Activated CD8-positive, alpha-beta T cell treated with anti-CD3 and anti-CD28 coated beads for 36 hours (primary cell): ENCODE results near the gene RNF150. TPM values are rescaled to one million over a fixed set of nuclear protein-coding genes. Genes with fewer than 3 reads are reported as not detected.

ENCODE experiments used
- ATAC-seq: fragments of 200-7000 bp; cut with Tn5 transposase; one replicate; pipeline ENCODE4 v1.10.0; 2021; ENCODE audit warnings: mild to moderate bottlenecking, moderate library complexity
- CTCF ChIA-PET: fragments of 350-600 bp; sonication (Branson Sonifier 250); formaldehyde crosslinking; loops from one replicate; lab custom pipeline; 2021; ENCODE audit warnings: antibody characterized with exemption; lab: Charles Lee
- POLR2A ChIA-PET: fragments of 350-600 bp; sonication (Branson Sonifier 250); formaldehyde crosslinking; loops from one replicate; lab custom pipeline; 2021; ENCODE audit warnings: antibody characterized with exemption; lab: Charles Lee
- DNase-seq: peaks from one replicate; pipeline ENCODE4 v3.0.0-alpha.2; 2020
- H3K27ac Mint-ChIP-seq: one replicate; pipeline ENCODE4 v1.8.0; 2021; ENCODE audit warnings: mild to moderate bottlenecking, mixed read lengths
- H3K27me3 Mint-ChIP-seq: one replicate; pipeline ENCODE4 v1.8.0; 2021; ENCODE audit warnings: mixed read lengths
- H3K36me3 Mint-ChIP-seq: one replicate; pipeline ENCODE4 v1.8.0; 2021; ENCODE audit warnings: low read depth, mixed read lengths
- H3K4me1 Mint-ChIP-seq: one replicate; pipeline ENCODE4 v1.8.0; 2021; ENCODE audit warnings: low read depth, mixed read lengths
- H3K4me3 Mint-ChIP-seq: one replicate; pipeline ENCODE4 v1.8.0; 2021; ENCODE audit warnings: mild to moderate bottlenecking, moderate library complexity, mixed read lengths
- H3K9me3 Mint-ChIP-seq: one replicate; pipeline ENCODE4 v1.8.0; 2021; ENCODE audit warnings: mixed read lengths
- intact Hi-C: fragments of 100-400 bp; cut with micrococcal nuclease; formaldehyde crosslinking; loops from one replicate; pipeline ENCODE4 v1.10.0; 2022
- total RNA-seq, 2 experiments: library from RNA; stranded (reverse); gene quantifications; one replicate each; pipeline ENCODE4 v1.2.3, GENCODE V29; 2021
- TF ChIP-seq, protein P1 (sequence below): fragments of 200-600 bp; IDR thresholded peaks from one replicate; pipeline ENCODE4 v1.8.0; 2022; ENCODE audit warnings: antibody characterized with exemption, mild to moderate bottlenecking

The RNF150 gene
- total RNA-seq, 2 experiments from 2014 or later, result 0.09 to 0.43 TPM

DNA sequence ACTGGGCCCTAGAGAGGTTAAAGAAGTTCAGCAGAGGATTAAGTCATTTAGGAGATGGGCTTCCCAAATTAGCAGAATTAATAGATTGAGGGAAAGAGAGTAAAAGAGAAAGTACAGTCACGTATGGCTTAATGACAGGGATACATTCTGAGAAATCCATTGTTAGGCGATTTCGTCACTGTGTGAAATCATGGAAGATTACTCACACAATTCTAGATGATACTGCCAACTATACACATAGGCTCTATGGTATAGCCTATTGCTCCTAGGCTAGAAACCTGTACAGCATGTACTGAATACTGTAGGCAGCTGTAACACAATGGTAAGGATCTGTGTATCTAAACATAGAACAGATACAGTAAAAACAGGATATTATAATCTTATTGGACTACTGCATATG is 180.6 kb downstream of the RNF150 start:
- ChIA-PET CTCF (no interaction called here), POLR2A (no interaction called here)
- TF ChIP-seq, protein P1, sequence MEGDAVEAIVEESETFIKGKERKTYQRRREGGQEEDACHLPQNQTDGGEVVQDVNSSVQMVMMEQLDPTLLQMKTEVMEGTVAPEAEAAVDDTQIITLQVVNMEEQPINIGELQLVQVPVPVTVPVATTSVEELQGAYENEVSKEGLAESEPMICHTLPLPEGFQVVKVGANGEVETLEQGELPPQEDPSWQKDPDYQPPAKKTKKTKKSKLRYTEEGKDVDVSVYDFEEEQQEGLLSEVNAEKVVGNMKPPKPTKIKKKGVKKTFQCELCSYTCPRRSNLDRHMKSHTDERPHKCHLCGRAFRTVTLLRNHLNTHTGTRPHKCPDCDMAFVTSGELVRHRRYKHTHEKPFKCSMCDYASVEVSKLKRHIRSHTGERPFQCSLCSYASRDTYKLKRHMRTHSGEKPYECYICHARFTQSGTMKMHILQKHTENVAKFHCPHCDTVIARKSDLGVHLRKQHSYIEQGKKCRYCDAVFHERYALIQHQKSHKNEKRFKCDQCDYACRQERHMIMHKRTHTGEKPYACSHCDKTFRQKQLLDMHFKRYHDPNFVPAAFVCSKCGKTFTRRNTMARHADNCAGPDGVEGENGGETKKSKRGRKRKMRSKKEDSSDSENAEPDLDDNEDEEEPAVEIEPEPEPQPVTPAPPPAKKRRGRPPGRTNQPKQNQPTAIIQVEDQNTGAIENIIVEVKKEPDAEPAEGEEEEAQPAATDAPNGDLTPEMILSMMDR, result no peak
- H3K4me1 Mint-ChIP-seq, result no peaks in the 10 kb centered on the region
- DNase-seq (no peak), ATAC-seq (no peak)
- no peak overlapping the region for H3K27ac Mint-ChIP-seq
- intact Hi-C loops, result no loop called here
- no peak overlapping the region for H3K4me3 Mint-ChIP-seq
- H3K9me3 Mint-ChIP-seq, result no peaks in the 10 kb centered on the region
- H3K36me3 Mint-ChIP-seq, result no peaks in the 10 kb centered on the region
- H3K27me3 Mint-ChIP-seq, result peaks cover 3% of the 10 kb centered on the region

DNA sequence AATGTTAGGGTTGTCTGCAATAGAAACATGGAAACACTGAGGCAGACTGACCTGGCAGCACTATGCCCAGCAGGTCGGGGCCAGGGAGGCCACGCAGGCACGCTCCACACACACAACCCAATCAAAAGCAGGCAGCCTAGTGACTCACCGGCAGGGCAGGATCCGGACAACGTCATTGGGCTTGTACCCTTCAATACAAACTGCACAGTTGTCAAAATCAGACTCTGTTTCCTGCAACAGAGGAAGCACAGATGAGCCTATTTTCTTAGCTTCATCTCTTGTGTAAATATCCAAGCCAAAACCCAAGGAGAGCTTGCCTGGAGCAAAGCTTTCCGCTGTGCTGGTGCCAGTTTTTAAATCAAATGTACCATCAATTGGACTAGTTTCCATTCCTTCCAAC is 185.8 kb downstream of the RNF150 start:
- CTCF ChIA-PET, result no interaction called here
- POLR2A ChIA-PET, result no interaction called here
- intact Hi-C loops, result no loop called here
- TF ChIP-seq, protein P1, result no peak
- DNase-seq (no peak), ATAC-seq (no peak)
- Mint-ChIP-seq H3K27me3 (peaks cover 1% of the 10 kb centered on the region), H3K4me3 (no peak overlapping the region), H3K4me1 (no peaks in the 10 kb centered on the region), H3K27ac (no peak overlapping the region), H3K36me3 (no peaks in the 10 kb centered on the region), H3K9me3 (no peaks in the 10 kb centered on the region)

DNA sequence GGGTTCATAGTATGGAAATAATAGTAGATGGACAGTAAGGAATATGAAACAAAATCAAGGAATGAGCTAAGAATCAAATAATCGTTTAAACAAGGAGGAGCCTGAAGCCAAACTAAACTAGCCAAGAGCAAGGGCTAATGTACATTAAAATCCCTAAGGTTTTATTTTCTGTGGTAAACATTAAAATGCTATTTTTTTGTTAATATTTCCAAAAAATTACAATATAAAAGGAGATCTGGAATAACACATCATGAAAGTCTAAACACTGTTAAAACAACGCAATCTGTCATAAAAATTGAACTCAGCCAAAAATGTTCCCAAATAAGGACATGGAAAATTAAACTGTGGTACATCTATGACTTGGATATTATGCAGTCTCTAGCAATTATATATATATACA is 188.2 kb downstream of the RNF150 start:
- intact Hi-C loops, result no loop called here
- ATAC-seq, result no peak
- H3K36me3 Mint-ChIP-seq, result no peaks in the 10 kb centered on the region
- ChIA-PET CTCF (no interaction called here), POLR2A (no interaction called here)
- no peak for DNase-seq
- peaks cover 1% of the 10 kb centered on the region for H3K27me3 Mint-ChIP-seq
- TF ChIP-seq, protein P1, result no peak
- H3K9me3 Mint-ChIP-seq, result no peaks in the 10 kb centered on the region
- H3K4me1 Mint-ChIP-seq, result no peaks in the 10 kb centered on the region
- no peak overlapping the region for H3K4me3 Mint-ChIP-seq
- no peak overlapping the region for H3K27ac Mint-ChIP-seq

DNA sequence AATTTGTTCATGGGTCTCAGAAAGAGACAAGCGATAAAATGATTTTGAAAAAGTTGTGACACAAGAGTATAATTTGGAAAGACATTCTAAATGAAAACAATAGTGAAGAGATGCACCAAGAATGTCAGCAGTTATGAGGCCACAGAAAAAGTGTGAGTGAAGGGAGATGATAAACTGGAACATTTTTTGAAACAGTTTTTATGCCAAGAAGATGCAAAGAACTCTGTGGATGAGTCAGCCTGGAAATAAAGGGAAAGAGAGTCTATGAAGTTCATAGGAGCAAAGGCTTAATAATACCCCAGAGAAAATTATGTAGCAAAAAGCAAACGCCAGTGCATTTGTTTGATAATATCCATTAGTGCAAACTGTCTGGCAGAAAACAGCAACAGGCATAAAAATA is 188.7 kb downstream of the RNF150 start:
- ChIA-PET CTCF (no interaction called here), POLR2A (no interaction called here)
- H3K36me3 Mint-ChIP-seq, result no peaks in the 10 kb centered on the region
- DNase-seq (no peak), ATAC-seq (no peak)
- no peaks in the 10 kb centered on the region for H3K4me1 Mint-ChIP-seq
- H3K27me3 Mint-ChIP-seq, result no peaks in the 10 kb centered on the region
- no peaks in the 10 kb centered on the region for H3K9me3 Mint-ChIP-seq
- intact Hi-C loops, result no loop called here
- TF ChIP-seq, protein P1, result no peak
- H3K4me3 Mint-ChIP-seq, result no peak overlapping the region
- H3K27ac Mint-ChIP-seq, result no peak overlapping the region

DNA sequence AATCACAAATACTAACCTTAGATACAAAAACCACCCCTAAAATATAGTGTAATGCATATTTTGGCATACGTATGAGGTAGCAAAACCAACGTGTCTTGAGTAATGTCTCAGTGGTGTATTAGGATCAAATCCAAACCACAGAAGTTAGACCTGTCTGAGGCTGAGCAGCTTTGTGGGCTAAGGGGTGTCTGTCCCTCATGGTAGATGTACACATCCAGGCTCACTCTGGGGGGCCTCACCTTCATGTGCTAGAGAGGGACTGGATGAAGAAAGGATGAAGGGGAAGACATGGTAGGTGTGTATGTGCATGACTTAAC is 189.1 kb downstream of the RNF150 start:
- Mint-ChIP-seq H3K9me3 (no peaks in the 10 kb centered on the region), H3K4me3 (no peak overlapping the region), H3K27ac (no peak overlapping the region), H3K36me3 (no peaks in the 10 kb centered on the region), H3K4me1 (no peaks in the 10 kb centered on the region), H3K27me3 (no peaks in the 10 kb centered on the region)
- no peak for DNase-seq
- intact Hi-C loops, result no loop called here
- ChIA-PET POLR2A (no interaction called here), CTCF (no interaction called here)
- ATAC-seq, result no peak
- TF ChIP-seq, protein P1, result no peak
